ENCODE measurements around the gene LVRN. TPM values are rescaled to one million over a fixed set of nuclear protein-coding genes. Genes with fewer than 3 reads are reported as not detected.

The LVRN gene
- total RNA-seq, 1 experiment from 2014 or later = not detected

DNA sequence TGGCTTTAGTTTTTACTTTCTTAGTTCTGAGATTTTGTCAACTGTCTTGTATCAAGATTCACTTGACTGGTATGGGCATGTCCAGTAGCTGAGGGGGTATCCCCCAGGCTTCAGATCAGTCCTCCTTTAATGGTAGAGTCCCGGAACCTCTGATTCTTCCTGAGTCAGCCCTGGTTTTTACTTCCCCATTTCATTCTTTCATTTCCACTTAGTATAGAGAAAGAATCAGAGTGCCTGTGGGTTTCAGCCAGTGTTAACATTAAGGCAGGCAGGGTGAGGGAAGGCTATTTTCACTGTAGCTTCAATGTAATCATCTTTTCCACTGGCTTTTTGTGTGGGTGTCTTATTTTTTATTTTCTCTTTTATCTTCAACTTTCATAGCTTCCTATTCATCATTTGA lies 114.2 kb downstream of the LVRN start:
- POLR2A ChIA-PET (ENCODE audit: unreplicated experiment) = no interaction called here

More for the DNA sequence above, 114.2 kb downstream of the LVRN start:
- intact Hi-C loops (cut with micrococcal nuclease) = no loop called here
- Histone ChIP-seq H3F3A (ENCODE audit: low read length, unreplicated experiment) (no peaks in the 10 kb centered on the region), H3K79me2 (ENCODE audit: low read length) (no peaks in the 10 kb centered on the region), H3K27me3 (ENCODE audit: low read length) (no peaks in the 10 kb centered on the region), H3K9me2 (replicated peaks; ENCODE audit: low read length) (no peaks in the 10 kb centered on the region), H4K20me1 (ENCODE audit: low read length) (no peaks in the 10 kb centered on the region), H3K4me3 (ENCODE audit: low read length) (no peak overlapping the region), H3K27ac (ENCODE audit: low read length) (no peak overlapping the region), H2AFZ (ENCODE audit: low read length) (no peak overlapping the region), H3K36me3 (ENCODE audit: low read depth, low read length) (no peaks in the 10 kb centered on the region), H3K9me3 (ENCODE audit: low read length) (no peaks in the 10 kb centered on the region), H3K9ac (ENCODE audit: low read length) (no peak overlapping the region), H3K4me1 (ENCODE audit: insufficient read depth, low read length) (no peaks in the 10 kb centered on the region), H3K4me2 (ENCODE audit: low read length) (no peak overlapping the region)
- DNase-seq (no peak), ATAC-seq (no peak)
- TF ChIP-seq, protein P1, sequence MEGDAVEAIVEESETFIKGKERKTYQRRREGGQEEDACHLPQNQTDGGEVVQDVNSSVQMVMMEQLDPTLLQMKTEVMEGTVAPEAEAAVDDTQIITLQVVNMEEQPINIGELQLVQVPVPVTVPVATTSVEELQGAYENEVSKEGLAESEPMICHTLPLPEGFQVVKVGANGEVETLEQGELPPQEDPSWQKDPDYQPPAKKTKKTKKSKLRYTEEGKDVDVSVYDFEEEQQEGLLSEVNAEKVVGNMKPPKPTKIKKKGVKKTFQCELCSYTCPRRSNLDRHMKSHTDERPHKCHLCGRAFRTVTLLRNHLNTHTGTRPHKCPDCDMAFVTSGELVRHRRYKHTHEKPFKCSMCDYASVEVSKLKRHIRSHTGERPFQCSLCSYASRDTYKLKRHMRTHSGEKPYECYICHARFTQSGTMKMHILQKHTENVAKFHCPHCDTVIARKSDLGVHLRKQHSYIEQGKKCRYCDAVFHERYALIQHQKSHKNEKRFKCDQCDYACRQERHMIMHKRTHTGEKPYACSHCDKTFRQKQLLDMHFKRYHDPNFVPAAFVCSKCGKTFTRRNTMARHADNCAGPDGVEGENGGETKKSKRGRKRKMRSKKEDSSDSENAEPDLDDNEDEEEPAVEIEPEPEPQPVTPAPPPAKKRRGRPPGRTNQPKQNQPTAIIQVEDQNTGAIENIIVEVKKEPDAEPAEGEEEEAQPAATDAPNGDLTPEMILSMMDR (conservative IDR thresholded peaks at IDR 0.05; ENCODE audit: low read depth, low read length) = no peak
- TF ChIP-seq EZH2 (IDR thresholded peaks at IDR 0.05; ENCODE audit: low read length, unreplicated experiment) (no peak), EZH2phosphoT487 (IDR thresholded peaks at IDR 0.05; ENCODE audit: borderline replicate concordance, low read length) (no peak)
- CTCF ChIA-PET = no interaction called here
- BruUV-seq (replicated peaks) = no TSS peak

Other genes with a start within 250 kb of the LVRN start
- gene CDO1, start 145.8 kb upstream of the LVRN start, total RNA-seq (2014; rRNA removed) = not detected in 2 replicates
- 18.7 and 18.9 TPM in 2 replicates for gene ATG12, start 120.9 kb upstream of the LVRN start, total RNA-seq (2014; rRNA removed)
- 32.7 and 48.2 TPM in 2 replicates for gene AP3S1, start 120.5 kb upstream of the LVRN start, total RNA-seq (2014; rRNA removed)
- not detected in 2 replicates for gene ARL14EPL, start 70.0 kb downstream of the LVRN start, total RNA-seq (2014; rRNA removed)
- gene COMMD10, start 122.5 kb downstream of the LVRN start, total RNA-seq (2014; rRNA removed) = 8.8 and 17.7 TPM in 2 replicates